ENCODE results near the gene NQO2. TPM values are rescaled to one million over a fixed set of nuclear protein-coding genes. Genes with fewer than 3 reads are reported as not detected.

NQO2 gene
- total and polyA plus RNA-seq, 2 of the 13 experiments (the other 11 are each of a cell fraction or from before 2014, with no cell fraction given) = 32.2 to 56.5 TPM

DNA sequence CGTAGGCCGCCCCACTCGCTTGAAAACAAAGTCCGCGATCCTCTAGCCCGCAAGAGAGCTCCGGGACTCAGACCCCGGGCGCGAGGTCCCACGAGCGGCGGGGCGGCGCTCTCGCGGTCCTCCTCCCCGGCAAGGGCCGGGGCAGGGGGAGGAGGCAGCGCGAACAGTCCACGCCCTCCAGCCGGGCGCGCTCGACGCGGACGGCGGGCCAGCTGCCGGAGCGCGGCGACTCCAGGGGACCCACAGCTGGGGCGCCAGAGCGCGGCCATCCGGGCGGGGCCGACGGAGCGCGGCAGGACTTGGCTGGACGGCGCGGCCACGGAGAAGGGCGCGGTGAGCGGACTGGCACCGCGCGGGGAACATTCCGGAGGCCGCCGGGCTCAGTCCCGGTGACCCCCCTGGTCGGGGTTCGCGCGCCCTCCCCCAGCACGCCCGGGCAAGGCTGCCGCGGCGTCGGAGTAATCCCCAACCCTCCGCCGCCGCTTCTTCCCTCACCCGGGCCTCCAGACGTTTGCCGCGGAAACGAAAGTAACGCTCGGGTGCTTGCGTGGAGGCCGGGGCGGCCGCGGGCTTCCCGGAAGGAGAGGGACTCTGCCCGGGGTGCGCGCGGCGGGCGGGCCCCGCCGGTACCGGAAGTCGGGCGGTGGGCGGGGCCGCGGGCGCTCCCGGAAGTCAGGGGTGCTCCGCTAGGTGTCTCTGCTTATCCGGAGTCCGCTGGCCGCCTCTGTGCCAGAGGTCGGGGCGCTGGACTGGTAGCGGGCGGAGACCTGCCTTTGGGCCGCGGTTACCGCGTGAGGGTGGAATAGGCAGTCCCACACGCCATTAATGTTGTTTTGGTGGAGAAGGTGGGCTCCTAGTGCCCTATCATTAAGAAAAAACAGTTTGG, 68.9 kb downstream of the NQO2 start, which contains the start of gene RIPK1 (continued):
- TF ChIP-seq PRDM15 (CRISPR knock-in tag; IDR thresholded peaks at IDR 0.05) = no peak
- no peak for TF ChIP-seq ZNF432 (CRISPR knock-in tag; IDR thresholded peaks at IDR 0.05; ENCODE audit: borderline replicate concordance)
- TF ChIP-seq RFXANK (CRISPR knock-in tag; IDR thresholded peaks at IDR 0.05) = 0 out of 2 replicates have a peak, but pooled peaks have one; percentile 42
- peak; percentile 88 for TF ChIP-seq TMF1 (CRISPR knock-in tag; IDR thresholded peaks at IDR 0.05; ENCODE audit: low read depth)
- peak; percentile 95 for TF ChIP-seq ETV5 (CRISPR knock-in tag; IDR thresholded peaks at IDR 0.05; ENCODE audit: borderline replicate concordance)
- TF ChIP-seq ZUFSP (CRISPR knock-in tag; IDR thresholded peaks at IDR 0.05; ENCODE audit: borderline replicate concordance) = no peak
- TF ChIP-seq ZBTB42 (CRISPR knock-in tag; IDR thresholded peaks at IDR 0.05) = no peak; the same call in 1 of the 2 replicates
- peak; percentile 14; the same call in 1 of the 2 replicates for TF ChIP-seq ZNF264 (CRISPR knock-in tag; IDR thresholded peaks at IDR 0.05)
- peak; percentile 68; the same call in 1 of the 2 replicates for TF ChIP-seq TFDP2 (CRISPR knock-in tag; IDR thresholded peaks at IDR 0.05)
- TF ChIP-seq ZFP82 (CRISPR knock-in tag; IDR thresholded peaks at IDR 0.05; ENCODE audit: borderline replicate concordance) = peak; percentile 91
- TF ChIP-seq PLRG1 (conservative IDR thresholded peaks at IDR 0.05) = no peak
- peak; percentile 96 for TF ChIP-seq SP4 (CRISPR knock-in tag; IDR thresholded peaks at IDR 0.05)
- TF ChIP-seq CHD4 (IDR thresholded peaks at IDR 0.05; ENCODE audit: borderline replicate concordance, low read length) = no peak
- peak; percentile 95 for TF ChIP-seq SRY (CRISPR knock-in tag; IDR thresholded peaks at IDR 0.05)
- peak; percentile 6 for TF ChIP-seq THRA (CRISPR knock-in tag; IDR thresholded peaks at IDR 0.05; ENCODE audit: borderline replicate concordance)
- TF ChIP-seq RFX1 (IDR thresholded peaks at IDR 0.05) = no peak
- TF ChIP-seq ZNF709 (CRISPR knock-in tag; IDR thresholded peaks at IDR 0.05) = peak; percentile 60
- 0 out of 2 replicates have a peak, but pooled peaks have one; percentile 45 for TF ChIP-seq ZNF747 (CRISPR knock-in tag; IDR thresholded peaks at IDR 0.05; ENCODE audit: borderline replicate concordance)
- no peak; the same call in 1 of the 2 replicates for TF ChIP-seq XBP1 (CRISPR knock-in tag; IDR thresholded peaks at IDR 0.05)
- TF ChIP-seq GTF3A (CRISPR knock-in tag; conservative IDR thresholded peaks at IDR 0.05) = no peak; the same call in none of the 2 replicates
- TF ChIP-seq FOXA1 (IDR thresholded peaks at IDR 0.05) = no peak
- TF ChIP-seq FOXA1 (CRISPR knock-in tag; IDR thresholded peaks at IDR 0.05) = no peak
- TF ChIP-seq U2AF1 (optimal IDR thresholded peaks at IDR 0.05; ENCODE audit: low read depth, low read length) = peak; percentile 98
